GM19035 (cell line): ENCODE results near the gene TNIK.
"Not testable (repeated sequence)": the region's sequence is repeated elsewhere in the genome, so short reads cannot be mapped to it uniquely, and the experiment has no call there.

ENCODE experiments used
- ATAC-seq: cut with Tn5 transposase; IDR thresholded peaks from one replicate; pipeline ENCODE4 v1.9.1; 2021; ENCODE audit not compliant: unreplicated experiment

The TNIK gene

DNA sequence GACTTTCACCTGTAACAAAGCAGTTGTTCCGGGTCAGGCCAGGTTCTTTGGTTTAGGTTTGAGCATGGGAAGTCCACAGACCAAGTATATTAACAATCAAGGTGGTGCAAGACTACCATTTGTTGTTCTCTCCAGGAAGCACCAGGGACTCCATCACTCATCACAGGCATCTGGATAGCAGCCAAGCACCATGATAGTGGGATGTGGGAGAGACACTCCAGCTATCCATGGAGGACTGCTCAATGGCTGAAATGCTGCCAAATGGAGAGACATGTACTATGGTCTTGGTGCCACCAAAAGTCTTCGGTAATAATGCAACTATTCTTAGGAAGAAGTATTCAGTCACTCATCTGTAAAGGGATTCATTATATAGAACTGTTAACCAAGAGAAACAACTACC is 143.0 kb downstream of the TNIK start:
- ATAC-seq, result no peak

DNA sequence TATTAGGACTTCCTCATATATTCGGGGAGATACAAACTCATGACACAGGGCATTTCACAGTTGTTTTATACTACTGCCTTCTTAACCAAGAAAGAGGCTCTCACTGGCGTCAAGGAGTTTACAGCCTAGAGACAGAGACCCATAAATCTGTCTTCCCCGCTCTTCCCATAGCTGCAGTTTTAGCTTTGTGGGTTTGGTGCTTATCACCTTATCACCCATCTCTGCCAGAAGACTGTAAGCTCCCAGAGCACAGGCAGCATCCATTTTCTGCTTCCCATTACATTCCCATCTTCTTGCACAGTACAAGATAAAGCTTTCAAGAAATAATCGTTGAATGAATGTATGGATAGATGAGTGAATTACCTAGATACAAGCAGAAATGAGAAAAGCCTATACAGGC is 144.3 kb downstream of the TNIK start:
- no peak for ATAC-seq

DNA sequence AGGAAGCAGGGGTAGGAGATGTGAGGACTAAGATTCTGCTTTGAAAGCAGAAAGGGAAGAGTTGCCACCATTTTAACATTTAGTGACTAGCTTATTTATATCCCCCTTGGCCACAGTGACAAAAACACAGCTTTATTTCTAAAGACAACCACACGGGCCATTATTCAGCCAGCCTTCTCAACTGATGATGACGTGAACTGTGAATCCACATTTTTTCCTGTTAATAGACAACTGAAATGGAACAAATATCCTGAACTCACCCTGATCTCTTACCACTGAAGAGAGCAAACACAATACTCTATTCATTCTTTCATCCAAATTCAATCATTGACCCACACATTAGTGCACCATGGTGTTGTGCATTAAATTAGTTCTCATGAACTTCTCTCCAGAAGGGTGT is 145.1 kb downstream of the TNIK start:
- no peak for ATAC-seq

DNA sequence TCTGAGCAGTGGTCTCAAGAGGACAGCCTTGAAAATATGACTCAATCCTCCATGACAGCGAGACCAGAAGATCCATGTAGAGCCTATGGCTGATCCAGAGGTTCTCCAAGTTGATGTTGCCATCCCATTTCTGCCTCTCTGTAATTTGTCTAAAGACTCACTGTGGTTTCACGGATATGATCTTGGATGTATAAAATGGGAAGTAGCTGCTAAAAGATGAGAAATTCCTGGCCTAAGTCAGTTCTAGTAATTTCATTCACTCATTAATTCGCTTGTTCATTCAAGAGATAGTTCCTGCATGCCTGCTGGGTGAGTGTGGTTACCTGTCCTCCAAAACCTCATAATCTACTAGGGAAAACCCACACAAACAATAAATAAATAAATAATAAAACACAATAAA is 145.9 kb downstream of the TNIK start:
- ATAC-seq, result no peak

DNA sequence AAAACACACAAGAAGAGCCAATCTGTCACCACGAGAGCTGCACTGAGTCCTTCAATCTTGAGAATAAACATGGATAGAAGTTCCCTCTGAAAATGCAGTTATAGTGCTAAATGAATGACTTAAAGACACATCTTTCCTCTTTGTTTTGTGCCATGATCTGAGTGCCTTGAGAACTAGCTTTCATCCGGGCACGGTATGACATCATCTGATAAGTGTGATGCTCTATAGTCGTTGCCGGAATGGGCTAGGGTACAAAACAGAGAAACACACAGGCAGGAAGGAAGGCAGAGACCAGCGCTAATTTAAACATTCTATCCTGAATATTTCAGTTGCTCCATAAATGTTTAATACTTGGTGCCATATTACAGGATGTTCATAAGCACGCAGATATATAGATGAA is 146.5 kb downstream of the TNIK start:
- no peak for ATAC-seq

DNA sequence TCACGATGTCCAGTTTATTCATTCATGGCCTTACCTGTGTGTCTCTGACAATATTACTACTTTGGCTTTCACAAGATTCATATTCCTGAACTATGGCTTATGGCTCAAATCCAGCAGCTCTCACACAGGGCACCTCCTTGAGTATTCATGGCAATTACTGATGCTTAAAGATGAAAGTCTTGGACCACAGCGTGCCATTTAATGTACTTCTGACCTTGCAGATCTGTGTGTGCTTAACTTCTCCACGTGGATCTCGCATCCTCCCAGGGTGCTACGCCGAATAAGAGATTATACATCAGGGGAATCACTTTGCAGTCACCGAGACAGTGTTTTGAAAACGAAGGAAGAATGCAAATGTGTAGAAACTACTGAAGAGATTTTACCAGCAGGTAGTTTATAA is 147.5 kb downstream of the TNIK start:
- ATAC-seq, result no peak

DNA sequence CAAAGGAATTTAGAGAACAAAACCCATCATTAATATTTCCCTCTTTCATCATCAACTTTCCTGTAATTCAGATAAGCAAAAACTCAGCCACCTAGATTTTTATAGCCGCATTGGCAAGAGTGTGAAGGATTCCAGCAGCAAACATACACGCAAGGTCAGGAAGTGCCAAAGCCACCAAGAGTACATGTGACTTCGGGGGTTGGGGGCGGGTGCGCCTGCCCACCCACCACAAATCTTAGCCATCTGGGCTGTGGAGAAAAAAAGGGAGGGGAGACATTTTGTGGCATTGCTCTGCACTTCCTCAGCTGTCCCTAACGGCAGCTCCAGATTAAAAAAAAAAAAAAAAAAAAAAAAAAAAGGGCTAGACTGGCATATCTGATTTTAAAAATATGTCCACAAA is 148.4 kb downstream of the TNIK start:
- ATAC-seq, result no peak

DNA sequence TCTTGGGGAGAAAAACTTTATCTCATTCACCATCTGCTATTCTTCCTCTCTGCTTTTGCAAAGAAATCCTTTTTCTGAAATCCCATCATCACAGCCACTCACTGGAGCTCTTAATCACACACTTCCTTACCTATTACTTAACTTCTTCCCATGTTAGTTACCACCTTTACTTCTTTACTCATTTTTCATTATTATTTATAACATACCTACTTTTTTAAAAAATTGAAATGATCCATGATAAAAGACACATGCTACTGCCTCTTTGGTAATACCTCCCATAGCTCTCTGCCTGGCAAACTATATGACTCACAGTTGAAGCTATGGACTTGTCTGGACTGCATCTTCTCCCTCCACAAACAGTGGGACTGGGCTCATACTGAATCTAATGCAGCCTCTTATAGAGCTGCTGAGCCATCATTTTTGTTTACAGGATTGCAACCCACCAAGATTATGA is 150.3 kb downstream of the TNIK start:
- ATAC-seq, result no peak

DNA sequence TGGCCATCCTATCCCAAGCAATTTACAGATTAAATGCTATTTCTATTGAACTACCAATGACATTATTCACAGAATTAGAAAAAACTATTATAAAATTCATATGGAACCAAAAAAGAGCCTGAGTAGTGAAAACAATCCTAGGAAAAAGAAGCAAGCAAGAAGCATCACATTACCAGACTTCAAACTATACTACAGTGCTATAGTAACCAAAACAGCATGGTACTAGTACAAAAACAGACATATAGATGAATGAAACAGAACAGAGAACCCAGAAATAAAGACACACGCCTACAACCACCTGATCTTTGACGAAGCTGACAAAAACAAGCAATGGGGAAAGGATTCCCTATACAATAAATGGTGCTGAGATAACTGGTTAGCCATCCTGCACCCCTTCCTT is 152.2 kb downstream of the TNIK start:
- no peak for ATAC-seq

DNA sequence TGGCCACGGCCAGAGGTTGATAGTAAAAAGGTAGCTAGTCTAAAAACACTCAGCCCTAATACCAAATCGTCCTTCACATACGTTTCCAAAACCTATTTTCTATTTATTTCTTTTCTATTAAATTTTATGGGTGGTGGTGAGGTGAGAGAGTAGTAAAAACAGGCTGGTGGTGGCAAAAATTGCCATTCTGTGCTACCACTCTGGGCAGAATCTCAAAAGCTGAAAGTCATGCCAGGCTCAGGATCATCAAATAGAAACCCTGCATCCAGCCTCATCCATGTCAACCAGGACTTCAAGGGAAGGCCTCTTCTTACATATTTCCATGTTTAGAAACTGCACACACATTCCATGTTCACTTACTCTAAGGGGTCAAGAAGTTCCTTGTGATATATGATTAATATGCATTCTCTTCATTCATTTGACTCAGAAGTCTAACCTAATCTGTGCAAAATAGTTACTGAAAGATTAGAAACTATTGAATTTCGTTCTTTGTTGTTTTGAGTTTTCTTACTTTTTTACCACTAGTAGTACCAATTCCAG is 153.1 kb downstream of the TNIK start:
- no peak for ATAC-seq

DNA sequence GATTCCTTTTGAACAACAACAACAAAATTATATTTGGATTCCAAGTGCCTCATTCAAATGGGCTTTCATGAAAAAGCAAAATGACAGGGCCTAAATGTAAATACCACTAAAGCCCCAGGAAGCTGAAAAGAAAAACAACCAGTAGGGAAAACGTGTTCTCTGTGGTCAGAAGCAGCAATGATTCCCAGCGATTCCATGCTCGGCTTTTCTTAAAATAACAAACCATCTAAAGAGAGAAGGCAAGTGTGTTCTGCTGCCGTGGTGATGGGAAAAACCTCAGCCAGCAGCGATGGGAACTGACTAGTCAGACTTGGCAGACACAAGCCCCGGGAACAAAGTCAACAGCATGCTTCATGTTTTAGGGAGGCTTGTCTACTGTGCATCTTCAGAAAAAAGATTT is 153.6 kb downstream of the TNIK start:
- ATAC-seq, result no peak

DNA sequence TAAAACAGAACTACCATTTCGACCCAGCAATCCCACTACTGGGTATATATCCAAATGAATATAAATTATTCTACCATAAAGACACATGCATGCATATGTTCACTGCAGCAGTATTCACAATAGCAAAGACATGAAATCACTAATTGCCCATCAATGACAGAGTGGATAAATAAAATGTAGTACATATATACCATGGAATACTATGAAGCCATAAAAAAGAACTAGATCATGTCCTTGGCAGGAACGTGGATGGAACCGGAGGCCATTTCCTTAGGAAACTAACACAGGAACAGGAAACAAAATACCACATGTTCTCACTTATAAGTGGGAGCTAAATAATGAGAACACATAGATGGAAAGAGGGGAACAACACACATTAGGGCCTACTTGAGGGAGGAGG is 154.4 kb downstream of the TNIK start:
- ATAC-seq, result not testable (repeated sequence)

DNA sequence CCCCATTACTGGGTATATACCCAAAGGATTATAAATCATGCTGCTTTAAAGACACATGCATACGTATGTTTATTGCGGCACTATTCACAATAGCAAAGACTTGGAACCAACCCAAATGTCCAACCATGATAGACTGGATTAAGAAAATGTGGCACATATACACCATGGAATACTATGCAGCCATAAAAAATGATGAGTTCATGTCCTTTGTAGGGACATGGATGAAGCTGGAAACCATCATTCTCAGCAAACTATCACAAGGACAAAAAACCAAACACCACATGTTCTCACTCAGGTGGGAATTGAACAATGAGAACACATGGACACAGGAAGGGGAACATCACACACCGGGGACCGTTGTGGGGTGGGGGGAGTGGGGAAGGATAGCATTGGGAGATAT is 155.7 kb downstream of the TNIK start:
- not testable (repeated sequence) for ATAC-seq

DNA sequence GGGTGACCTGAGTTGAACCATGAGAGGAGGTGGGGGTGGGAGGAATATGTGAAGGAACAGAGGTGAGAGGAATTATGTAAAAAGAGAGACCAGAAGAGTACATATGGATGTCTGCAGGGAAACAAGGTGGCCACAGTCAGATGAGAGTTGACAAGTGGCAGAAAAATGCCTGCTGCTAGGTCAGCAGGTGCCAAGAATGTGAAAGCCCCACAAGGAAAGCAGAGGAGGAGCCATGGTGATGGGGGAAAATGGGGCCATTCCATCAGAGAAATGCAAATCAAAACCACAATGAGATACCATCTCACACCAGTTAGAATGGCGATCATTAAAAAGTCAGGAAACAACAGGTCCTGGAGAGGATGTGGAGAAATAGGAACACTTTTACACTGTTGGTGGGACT is 156.2 kb downstream of the TNIK start:
- ATAC-seq, result not testable (repeated sequence)

DNA sequence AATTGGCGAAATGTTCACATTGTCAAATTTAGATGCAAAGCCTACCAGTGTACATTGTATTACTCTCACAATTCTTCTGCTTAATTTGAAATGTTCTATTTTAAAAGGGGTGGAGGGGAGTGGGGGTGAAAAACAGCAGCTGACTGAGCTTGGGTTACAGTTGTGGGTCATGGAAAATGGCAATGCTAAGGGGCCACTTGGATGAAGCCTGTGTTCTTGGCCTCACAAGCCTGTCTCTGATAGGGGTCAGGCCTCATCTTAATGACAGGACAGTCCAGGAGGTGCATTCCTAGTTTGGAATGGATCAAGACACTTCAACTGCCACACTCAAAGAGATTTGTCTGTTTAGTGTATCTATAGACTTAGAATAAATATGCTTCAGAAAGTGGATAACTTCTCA is 158.2 kb downstream of the TNIK start:
- no peak for ATAC-seq

DNA sequence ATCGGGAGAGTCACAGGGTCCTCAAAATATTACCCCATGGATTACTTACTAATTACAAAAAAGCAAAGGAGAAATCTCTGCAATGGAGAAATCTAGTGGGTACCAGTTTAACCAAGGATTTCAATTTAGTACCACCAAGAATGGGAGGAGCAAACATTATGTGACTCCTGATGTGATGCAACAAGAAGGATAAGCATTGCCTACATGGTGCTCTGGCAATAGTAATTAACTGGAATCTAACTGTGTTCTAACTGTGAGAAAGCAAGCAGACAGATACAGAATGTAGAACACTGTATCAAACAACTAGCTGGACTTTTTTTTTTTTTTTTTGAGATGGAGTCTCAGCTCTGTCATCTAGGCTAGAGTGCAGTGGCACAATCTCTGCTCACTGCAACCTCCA is 159.2 kb downstream of the TNIK start:
- ATAC-seq, result no peak

DNA sequence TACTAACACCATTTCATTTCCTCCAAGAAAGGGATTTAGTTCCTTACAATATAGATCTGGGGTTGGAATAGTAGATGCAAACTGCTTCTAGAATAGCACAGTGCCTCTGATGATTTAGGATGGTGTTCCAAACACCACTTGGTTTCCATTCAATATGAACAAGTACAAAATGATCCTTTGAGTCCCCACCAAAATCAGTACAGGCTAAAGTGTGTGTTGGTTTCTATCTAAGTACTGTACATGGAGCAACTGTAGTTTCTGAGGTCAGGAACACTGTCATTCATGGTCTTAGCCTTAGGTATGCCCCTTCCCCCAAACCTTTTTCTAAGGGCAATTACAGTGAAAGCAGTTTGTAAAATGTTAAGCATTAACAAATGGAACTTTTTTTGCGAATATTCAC is 162.3 kb downstream of the TNIK start:
- no peak for ATAC-seq

DNA sequence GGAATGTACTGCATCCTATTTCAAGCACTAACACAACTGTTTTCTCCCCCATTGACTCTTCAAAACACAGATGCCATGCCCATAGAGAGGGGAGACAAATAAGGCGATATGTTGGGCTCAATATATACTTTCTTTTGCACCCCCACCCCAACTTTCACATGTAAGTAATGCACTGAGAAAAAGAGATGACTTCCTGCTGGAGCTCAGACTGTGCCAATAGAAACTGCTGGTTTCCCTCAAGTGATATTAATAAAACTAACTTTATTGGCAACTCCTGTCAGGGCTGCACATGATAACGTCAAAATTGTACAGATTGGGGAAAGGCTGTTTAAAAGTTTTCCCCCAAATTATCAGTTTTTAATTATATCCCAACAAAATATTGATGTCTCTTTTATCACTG is 163.0 kb downstream of the TNIK start:
- no peak for ATAC-seq

DNA sequence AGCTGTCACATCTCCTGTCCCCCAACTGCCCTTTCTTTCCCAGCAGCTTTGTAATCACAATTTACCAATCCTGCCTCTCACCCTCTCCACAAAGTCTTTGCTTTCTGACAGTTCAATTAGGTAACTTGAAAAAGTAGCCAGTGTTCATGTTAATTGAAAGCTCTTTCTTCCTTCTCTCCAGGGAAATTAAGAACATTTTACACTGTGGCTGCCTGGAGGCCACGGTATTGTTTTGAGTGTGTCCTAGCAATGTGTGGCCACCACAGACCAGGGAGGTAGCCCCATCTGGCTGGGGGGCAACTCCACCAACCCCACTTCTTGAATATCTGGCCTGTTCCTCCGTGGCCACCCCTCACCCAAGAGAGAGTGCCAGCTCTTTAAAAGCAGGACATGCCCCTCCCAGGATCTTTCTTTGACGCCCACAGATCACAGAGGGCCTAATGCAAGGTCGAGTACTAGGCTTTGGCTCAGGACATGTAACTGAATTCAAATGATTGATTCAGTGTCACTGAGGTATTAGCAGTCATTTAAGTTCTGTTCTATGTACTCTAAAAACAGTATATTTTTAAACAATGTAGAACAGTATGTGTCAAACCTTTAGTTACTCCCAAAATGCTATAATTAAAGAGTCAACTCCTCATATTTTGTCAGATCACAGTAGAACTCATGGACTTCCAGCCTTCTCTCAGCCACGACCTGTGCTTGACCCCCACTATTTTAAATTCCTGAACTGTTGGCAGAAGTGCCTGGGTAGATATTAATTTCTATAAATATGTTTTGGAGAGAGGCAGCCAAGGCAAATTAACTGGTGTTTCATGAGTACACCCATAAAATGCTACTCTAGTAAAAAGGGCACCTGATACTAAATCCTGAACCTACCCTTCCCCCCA is 164.5 kb downstream of the TNIK start:
- ATAC-seq, result no peak

DNA sequence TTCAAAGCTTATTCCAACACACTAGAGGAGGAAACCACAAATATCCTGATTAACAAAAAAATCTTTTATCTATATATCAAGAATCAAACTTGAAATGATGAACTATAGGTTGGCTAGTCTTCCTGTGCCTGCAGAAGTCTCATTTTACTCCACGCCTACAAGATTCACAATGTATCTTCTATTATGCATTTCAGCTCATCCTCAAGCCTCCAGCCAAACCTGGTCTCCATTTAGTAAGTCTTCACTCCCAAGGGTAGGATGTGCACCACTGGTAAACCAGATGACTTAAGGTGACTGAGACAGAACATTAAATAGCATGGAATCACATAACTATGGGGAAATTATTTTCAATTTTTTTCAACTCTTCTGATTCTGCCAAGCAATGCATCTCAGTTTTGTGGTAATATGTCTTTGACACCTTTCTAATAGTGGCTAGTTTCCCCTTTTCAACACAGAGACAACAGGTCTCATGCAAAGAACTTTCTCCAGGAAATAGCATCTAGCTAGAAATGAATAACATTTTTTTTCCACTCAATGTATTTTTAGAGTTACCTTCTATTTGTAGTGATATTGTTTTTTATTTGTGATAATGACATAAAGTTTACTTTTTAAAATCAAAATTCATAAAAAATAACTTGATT is 166.9 kb downstream of the TNIK start:
- peak; percentile 62 for ATAC-seq

DNA sequence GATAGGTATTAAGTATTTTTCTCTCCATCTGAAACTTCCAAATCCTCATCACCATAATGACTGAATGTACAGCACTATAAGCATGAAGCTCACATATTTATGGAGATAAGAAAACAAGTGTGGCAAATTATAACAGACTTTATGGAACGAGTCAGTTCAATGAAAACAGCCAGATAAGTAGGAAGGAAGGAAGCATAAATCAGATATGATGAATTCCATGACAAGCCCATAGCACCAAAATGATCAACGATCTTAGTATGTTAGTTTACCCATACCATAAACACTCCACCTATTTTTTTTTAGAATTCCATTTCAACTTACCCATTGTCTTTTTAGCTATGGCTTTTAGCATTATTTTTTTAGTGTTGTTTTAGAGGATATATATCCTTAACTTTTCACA is 169.5 kb downstream of the TNIK start:
- ATAC-seq, result no peak

DNA sequence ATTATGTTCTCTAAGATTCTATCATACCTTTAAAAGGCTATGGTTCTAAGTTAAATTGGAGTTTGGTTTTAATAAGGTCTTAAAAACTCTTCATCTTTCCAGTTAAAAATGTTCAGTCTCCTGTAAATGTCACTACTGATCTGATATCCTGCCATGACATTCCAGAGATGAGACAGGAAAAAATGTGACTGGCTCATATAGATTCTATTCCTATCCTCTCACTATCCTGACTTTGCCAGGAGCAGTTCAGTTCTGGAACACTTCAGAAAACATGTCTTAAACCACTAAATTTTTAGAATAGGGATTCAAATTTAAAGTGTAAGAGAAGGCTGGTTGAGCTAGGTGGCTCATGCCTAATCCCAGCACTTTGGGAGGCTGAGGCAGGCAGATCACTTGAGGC is 170.9 kb downstream of the TNIK start:
- no peak for ATAC-seq
